GM12878 (cell line): ENCODE results near the gene ULBP1. TPM values are rescaled to one million over a fixed set of nuclear protein-coding genes. Genes with fewer than 3 reads are reported as not detected.

ENCODE experiments used
- CHD1 ChIP-seq: IDR thresholded peaks from 2 replicates; pipeline ENCODE4 v1.6.1; 2012; ENCODE audit warnings: low read depth, low read length, improper control_type of control experiment
- NBN ChIP-seq: fragments of 450-650 bp; IDR thresholded peaks from 2 replicates; pipeline ENCODE4 v1.6.1; 2016
- NR2F1 ChIP-seq: fragments of 450-650 bp; conservative IDR thresholded peaks from 2 replicates; pipeline ENCODE4 v1.6.1; 2017; ENCODE audit warnings: mild to moderate bottlenecking
- polyA plus RNA-seq, 11 experiments: library from polyadenylated mRNA; depleted of rRNA in 4 of 11; unstranded in 6 of 11; stranded (reverse) in 5 of 11; fragments of >200 nt; fragmentation: Nextera tagmentation in 4 of 11; fragmentation: Illumina TruSeq in 1 of 11; extraction: Ambion mirVana in 4 of 11; extraction: Trizol in 1 of 11; gene quantifications; 1 replicate in 1 of 11; 2 replicates in 10 of 11; pipeline versions ENCODE4 v1.2.1 to v1.2.3, GENCODE V29; 2011 to 2016; ENCODE audit warnings: inconsistent platforms in 2 of 11, missing spikeins in 2 of 11, low read depth in 1 of 11
- total RNA-seq, 4 experiments: library from RNA; depleted of rRNA in 3 of 4; stranded (reverse); fragments of >200 nt in 3 of 4; fragmentation: Illumina TruSeq in 1 of 4; extraction: Trizol in 1 of 4; gene quantifications; 2 replicates each; pipeline versions ENCODE4 v1.2.1 to v1.2.3, GENCODE V29; 2013 to 2021
- TF ChIP-seq, protein P1 (sequence below): IDR thresholded peaks from 2 replicates; pipeline ENCODE4 v1.6.1; 2012; ENCODE audit warnings: improper control_type of control experiment, low read depth, low read length; ENCODE audit not compliant: insufficient replicate concordance
- TF ChIP-seq, protein P2 (sequence below): fragments of 450-650 bp; conservative IDR thresholded peaks from 2 replicates; pipeline ENCODE4 v1.6.1; 2017; ENCODE audit warnings: mild to moderate bottlenecking, moderate library complexity

ULBP1 gene
- total and polyA plus RNA-seq, 10 of the 15 experiments (the other 5 are each of a cell fraction or from before 2014, with no cell fraction given), result 0.02 to 0.12 (median 0.04) TPM; not detected in 7

DNA sequence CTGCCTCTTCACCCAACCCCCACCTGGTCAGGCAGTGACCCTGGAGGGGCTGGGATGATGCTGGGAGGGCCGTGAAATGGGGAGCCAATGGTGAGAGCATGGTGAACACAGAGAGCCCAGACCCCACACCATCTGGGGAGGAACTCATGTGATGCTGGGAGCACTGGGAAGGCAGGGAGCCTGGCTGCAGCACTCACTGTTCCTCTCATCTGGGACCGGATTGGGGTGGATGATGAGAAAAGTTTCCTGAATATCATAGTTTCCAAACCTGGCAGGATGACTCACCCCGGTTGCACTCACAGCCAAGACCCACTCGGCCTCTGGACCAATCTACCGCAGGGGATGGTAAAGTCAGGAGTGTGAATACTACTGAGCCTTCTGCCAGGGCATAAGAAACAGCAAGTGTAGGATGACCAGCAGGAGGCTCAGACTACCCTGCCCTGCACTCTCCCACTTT is 21.8 kb downstream of the ULBP1 start (continued):
- TF ChIP-seq, protein P1, sequence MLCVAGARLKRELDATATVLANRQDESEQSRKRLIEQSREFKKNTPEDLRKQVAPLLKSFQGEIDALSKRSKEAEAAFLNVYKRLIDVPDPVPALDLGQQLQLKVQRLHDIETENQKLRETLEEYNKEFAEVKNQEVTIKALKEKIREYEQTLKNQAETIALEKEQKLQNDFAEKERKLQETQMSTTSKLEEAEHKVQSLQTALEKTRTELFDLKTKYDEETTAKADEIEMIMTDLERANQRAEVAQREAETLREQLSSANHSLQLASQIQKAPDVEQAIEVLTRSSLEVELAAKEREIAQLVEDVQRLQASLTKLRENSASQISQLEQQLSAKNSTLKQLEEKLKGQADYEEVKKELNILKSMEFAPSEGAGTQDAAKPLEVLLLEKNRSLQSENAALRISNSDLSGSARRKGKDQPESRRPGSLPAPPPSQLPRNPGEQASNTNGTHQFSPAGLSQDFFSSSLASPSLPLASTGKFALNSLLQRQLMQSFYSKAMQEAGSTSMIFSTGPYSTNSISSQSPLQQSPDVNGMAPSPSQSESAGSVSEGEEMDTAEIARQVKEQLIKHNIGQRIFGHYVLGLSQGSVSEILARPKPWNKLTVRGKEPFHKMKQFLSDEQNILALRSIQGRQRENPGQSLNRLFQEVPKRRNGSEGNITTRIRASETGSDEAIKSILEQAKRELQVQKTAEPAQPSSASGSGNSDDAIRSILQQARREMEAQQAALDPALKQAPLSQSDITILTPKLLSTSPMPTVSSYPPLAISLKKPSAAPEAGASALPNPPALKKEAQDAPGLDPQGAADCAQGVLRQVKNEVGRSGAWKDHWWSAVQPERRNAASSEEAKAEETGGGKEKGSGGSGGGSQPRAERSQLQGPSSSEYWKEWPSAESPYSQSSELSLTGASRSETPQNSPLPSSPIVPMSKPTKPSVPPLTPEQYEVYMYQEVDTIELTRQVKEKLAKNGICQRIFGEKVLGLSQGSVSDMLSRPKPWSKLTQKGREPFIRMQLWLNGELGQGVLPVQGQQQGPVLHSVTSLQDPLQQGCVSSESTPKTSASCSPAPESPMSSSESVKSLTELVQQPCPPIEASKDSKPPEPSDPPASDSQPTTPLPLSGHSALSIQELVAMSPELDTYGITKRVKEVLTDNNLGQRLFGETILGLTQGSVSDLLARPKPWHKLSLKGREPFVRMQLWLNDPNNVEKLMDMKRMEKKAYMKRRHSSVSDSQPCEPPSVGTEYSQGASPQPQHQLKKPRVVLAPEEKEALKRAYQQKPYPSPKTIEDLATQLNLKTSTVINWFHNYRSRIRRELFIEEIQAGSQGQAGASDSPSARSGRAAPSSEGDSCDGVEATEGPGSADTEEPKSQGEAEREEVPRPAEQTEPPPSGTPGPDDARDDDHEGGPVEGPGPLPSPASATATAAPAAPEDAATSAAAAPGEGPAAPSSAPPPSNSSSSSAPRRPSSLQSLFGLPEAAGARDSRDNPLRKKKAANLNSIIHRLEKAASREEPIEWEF, result no peak
- no peak for TF ChIP-seq NBN
- no peak for TF ChIP-seq NR2F1
- TF ChIP-seq, protein P2, sequence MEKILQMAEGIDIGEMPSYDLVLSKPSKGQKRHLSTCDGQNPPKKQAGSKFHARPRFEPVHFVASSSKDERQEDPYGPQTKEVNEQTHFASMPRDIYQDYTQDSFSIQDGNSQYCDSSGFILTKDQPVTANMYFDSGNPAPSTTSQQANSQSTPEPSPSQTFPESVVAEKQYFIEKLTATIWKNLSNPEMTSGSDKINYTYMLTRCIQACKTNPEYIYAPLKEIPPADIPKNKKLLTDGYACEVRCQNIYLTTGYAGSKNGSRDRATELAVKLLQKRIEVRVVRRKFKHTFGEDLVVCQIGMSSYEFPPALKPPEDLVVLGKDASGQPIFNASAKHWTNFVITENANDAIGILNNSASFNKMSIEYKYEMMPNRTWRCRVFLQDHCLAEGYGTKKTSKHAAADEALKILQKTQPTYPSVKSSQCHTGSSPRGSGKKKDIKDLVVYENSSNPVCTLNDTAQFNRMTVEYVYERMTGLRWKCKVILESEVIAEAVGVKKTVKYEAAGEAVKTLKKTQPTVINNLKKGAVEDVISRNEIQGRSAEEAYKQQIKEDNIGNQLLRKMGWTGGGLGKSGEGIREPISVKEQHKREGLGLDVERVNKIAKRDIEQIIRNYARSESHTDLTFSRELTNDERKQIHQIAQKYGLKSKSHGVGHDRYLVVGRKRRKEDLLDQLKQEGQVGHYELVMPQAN, result no peak
- TF ChIP-seq CHD1, result no peak
